Hypothalamus (tissue), 51 donors: ENCODE measurements around the gene RHBDL2.
"Not testable (repeated sequence)": the region's sequence is repeated elsewhere in the genome, so short reads cannot be mapped to it uniquely, and the experiment has no call there.

ENCODE experiments used
- DNase-seq, 51 donors: peaks; one replicate each; lab custom pipeline; 2025; lab: John Stamatoyannopoulos, UW

Gene RHBDL2

GRCh38 chr1:38888423-38889333, 53.0 kb downstream of the RHBDL2 start:
- no peak for DNase-seq

GRCh38 chr1:38885092-38885491, 56.5 kb downstream of the RHBDL2 start:
- DNase-seq = no peak

GRCh38 chr1:38881487-38881886, 60.1 kb downstream of the RHBDL2 start, which contains the start of gene GJA9:
TSS of gene GJA9 (minus strand) at chr1:38881587. CDS start at chr1:38876098, 5,489 bp downstream.
- no peak for DNase-seq

GRCh38 chr1:38875811-38876210, 65.8 kb downstream of the RHBDL2 start:
- DNase-seq = no peak

GRCh38 chr1:38873027-38873969, 68.3 kb downstream of the RHBDL2 start, which contains the start of gene MYCBP:
TSS of gene MYCBP (minus strand) at chr1:38873348. CDS start at chr1:38873305, 43 bp downstream.
- peak; percentile 46 to 98 (median 94) for DNase-seq

GRCh38 chr1:38872401-38873026, 69.1 kb downstream of the RHBDL2 start:
- peak in 6 of 51 donors; percentile 18 to 56 (median 44) for DNase-seq

GRCh38 chr1:38870996-38871395, 70.6 kb downstream of the RHBDL2 start:
- DNase-seq = no peak

DNA sequence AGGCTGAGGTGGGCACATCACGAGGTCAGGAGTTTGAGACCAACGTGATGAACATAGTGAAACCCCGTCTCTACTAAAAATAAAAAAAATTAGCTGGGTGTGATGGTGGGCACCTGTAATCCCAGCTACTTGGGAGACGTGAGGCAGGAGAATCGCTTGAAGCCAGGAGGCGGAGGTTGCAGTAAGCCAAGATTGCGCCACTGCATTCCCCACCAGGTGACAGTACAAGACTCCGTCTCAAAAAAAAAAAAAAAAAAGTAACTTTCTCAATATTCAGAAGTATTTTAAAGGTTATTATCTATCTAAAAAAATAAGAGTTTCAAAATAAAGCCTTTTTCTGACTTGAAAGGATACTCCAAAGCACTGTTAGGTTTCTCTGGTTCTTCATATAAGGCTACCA, 74.4 kb downstream of the RHBDL2 start:
- no peak for DNase-seq

DNA sequence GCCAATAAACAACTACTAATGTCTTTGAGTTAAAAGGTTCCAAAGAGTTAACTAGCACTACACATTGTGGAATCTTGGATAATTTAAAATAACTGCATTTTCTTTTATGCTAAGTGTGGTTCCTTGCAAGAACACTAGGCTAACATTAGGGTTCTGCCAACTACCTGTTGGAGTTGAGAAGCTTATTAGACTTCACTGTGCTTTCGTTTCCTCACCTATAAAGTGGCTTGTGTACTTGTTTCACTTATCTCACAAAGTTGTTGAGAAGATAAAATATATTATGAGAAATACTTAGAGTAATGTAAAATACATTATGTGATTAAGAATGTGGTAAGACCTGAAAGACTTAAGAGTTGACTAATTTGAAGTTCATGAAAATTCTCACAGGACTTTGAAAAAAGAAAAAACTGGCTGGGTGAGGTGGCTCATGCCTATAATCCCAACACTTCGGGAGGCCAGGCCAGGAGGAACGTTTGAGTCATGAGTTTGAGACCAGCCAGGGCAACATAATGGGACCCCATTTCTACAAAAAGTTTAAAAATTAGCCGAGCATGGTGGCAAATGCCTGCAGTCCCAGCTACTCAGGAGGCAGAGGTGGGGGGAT, 76.4 kb downstream of the RHBDL2 start:
- no peak for DNase-seq

DNA sequence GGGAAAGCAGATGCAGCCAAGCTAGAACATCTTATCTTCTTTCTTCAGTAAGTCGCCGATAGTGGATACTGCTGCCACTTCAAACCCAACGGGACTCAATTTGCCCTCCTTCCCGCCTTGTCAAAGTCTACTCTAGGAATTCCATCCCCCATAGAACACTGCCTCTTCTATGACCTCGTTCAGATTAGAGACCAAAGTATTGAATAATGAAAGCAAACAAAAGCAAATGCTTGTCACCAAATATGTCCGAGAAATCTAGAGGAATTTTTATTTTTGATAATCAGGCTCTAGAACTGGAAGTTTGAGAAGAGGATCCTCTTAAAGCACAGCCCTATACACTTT, 81.2 kb downstream of the RHBDL2 start:
- DNase-seq = peak in 3 of 51 donors; percentile 18 to 65 (median 47)

- DNase-seq = peak; percentile 87 to 100 (median 99)
These were observed 81.8 kb downstream of the RHBDL2 start, which contains the start of gene RRAGC for GRCh38 chr1:38859561-38860453. TSS of gene RRAGC (minus strand) at chr1:38859772. CDS start at chr1:38859646, 126 bp downstream.

DNA sequence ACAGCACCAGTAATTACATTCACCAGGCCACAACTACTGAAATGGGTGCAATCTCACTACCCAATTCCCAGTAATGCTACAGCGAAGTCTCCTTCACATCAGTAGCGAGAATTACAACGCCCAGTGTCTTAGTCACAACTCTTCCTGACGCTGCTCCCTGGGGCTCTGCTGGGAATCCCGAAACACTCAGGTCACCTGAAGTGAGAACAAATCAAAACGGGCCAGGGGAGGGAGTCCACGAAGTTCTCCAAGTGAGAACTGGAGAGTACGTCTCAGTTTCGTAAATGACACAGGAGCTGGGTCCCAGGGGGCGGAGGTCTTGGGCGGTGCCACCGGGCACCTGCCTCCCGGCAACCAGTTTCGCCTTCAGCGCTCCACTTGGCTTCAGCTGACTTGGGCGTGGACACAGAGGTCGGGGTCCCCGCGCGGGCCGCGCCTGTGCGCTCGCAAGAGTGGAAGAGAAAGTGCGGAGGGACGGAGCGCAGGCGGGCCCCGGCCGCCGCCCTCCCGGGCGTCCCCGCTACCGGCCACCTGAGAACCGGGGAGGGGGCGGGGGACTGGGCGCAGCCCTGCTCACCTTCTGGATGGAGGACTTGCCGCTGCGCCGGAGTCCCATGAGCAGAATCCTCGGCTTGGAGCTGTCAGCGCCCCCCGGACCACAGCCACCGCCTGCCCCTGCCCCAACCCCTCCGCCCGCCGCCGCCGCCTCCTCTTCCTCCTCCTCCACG, 82.6 kb downstream of the RHBDL2 start:
- peak in 18 of 51 donors; percentile 12 to 69 (median 38) for DNase-seq

GRCh38 chr1:38852780-38853179, 88.8 kb downstream of the RHBDL2 start:
- DNase-seq = no peak

GRCh38 chr1:38848071-38848470, 93.6 kb downstream of the RHBDL2 start:
- no peak for DNase-seq

- DNase-seq = no peak
These were observed 95.4 kb downstream of the RHBDL2 start for GRCh38 chr1:38846210-38846609.

GRCh38 chr1:38845088-38845487, 96.5 kb downstream of the RHBDL2 start:
- DNase-seq = not testable (repeated sequence)

DNA sequence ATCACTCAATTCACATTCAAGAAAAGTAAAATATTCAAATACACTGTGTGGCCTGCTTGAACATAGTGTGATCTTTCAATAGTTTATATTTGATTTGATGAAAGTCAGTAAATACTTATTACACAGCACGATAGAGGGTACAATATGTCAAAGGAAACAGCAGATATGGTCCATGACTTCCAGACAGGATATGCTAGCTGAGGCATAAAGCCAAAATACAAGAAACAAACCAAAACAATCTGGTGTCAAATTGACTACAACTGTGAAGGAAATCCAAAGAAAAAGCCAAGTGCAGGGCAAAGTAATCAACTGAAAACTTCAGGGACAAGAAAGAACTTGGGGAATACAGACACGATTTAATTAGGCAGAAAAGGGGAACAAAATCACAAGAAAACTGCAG, 101.3 kb downstream of the RHBDL2 start:
- no peak for DNase-seq

DNA sequence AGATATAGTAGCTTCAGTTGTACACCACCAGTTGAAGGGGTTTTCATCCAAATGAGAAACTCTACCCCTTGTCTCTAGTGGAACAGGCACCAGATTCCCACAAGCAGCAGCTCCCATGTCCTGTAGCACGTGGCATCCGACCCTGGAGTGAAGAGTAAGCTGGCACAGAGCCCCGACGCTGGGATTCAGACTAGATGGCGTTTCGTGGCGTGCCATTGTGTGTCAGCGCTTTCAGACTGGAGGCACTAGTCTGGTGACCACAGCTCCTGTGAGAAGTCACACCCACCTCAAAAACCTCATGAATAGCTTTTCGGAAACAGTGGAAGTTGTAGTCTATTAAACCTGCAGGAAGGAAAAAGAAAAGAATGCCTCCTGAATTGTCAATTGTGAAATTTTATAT, 102.3 kb downstream of the RHBDL2 start:
- DNase-seq = no peak
